ENCODE data around the gene BIVM. TPM values are rescaled to one million over a fixed set of nuclear protein-coding genes. Genes with fewer than 3 reads are reported as not detected.

BIVM gene
- total RNA-seq (2021) (12.5 and 17.5 TPM in 2 replicates), Bru-seq, nascent RNA (percentile 59 among the genes with signal in this experiment), BruChase-seq, experiment 1, labeled RNA remaining after a 2-hour chase (percentile 78 among the genes with signal in this experiment), BruChase-seq, experiment 2, labeled RNA remaining after a 6-hour chase (percentile 76 among the genes with signal in this experiment)
- long read RNA-seq, partial matches to known transcripts, result 0 of 12 reads
- long read RNA-seq, other reads (novel, unspliced or antisense), result 11 of 12 reads

GRCh38 chr13:102798581-102799425 is at the start of gene BIVM, which contains the start of gene POGLUT2:
Gene BIVM, plus strand, starts transcription at chr13:102799119. Its CDS starts 8,149 bp downstream, at chr13:102807268.
Gene POGLUT2, minus strand, starts transcription at chr13:102798976. Its CDS starts 306 bp downstream, at chr13:102798670.
- ChIA-PET POLR2A (ENCODE audit: unreplicated experiment) (no interaction called here), CTCF (no interaction called here)
- TF ChIP-seq EZH2 (IDR thresholded peaks at IDR 0.05; ENCODE audit: low read depth) (no peak), CTCF (conservative IDR thresholded peaks at IDR 0.05) (no peak)
- no TSS peak for BruUV-seq (replicated peaks)
- H3K9me3 ChIP-seq (ENCODE audit: insufficient read depth, low read depth), result no peaks in the 10 kb centered on the region
- H4K20me1 ChIP-seq (ENCODE audit: insufficient read depth), result no peaks in the 10 kb centered on the region
- H3K4me2 ChIP-seq, result peak within 1 kb of the TSS; percentile 93
- peak; percentile 88 for DNase-seq
- H3K4me3 ChIP-seq, result peak within 1 kb of the TSS; percentile 87
- H3K4me1 ChIP-seq (replicated peaks; ENCODE audit: insufficient read depth), result peaks cover 15% of the 10 kb centered on the region; the same call in 1 of the 2 replicates
- no peaks in the 10 kb centered on the region for H3K36me3 ChIP-seq (ENCODE audit: low read depth)
- H3F3A ChIP-seq (ENCODE audit: insufficient read depth, low read depth), result no peaks in the 10 kb centered on the region
- no peaks in the 10 kb centered on the region for H3K9me2 ChIP-seq (ENCODE audit: insufficient read depth)
- peaks cover 7% of the 10 kb centered on the region for H3K79me2 ChIP-seq (ENCODE audit: low read depth)
- H3K27ac ChIP-seq, result no peak within 1 kb of the TSS
- H3K27me3 ChIP-seq (ENCODE audit: insufficient read depth, low read depth), result no peaks in the 10 kb centered on the region
- H2AFZ ChIP-seq, result peak within 1 kb of the TSS; percentile 100
- intact Hi-C loops (cut with micrococcal nuclease; ENCODE audit: unreplicated experiment), result loop anchor here (1.0 kb wide), 1 partner anchor 203 kb away; the partner anchor contains the start of gene TPP2

GRCh38 chr13:102751886-102752285 is 47.0 kb upstream of the BIVM start:
- intact Hi-C loops (cut with micrococcal nuclease; ENCODE audit: unreplicated experiment), result no loop called here
- H3F3A ChIP-seq (ENCODE audit: insufficient read depth, low read depth), result no peaks in the 10 kb centered on the region
- no peak overlapping the region for H3K4me2 ChIP-seq
- DNase-seq, result no peak
- H3K36me3 ChIP-seq (ENCODE audit: low read depth), result no peaks in the 10 kb centered on the region
- no peaks in the 10 kb centered on the region for H4K20me1 ChIP-seq (ENCODE audit: insufficient read depth)
- H3K9me2 ChIP-seq (ENCODE audit: insufficient read depth), result no peaks in the 10 kb centered on the region
- no peaks in the 10 kb centered on the region for H3K4me1 ChIP-seq (replicated peaks; ENCODE audit: insufficient read depth)
- CTCF ChIA-PET, result interaction anchor here (0.7 kb wide), 1 partner anchor 807 kb away, joined by 3 read pairs; no protein-coding TSS in a partner anchor
- no peak overlapping the region for H2AFZ ChIP-seq
- POLR2A ChIA-PET (ENCODE audit: unreplicated experiment), result no interaction called here
- peaks cover 27% of the 10 kb centered on the region for H3K27me3 ChIP-seq (ENCODE audit: insufficient read depth, low read depth)
- TF ChIP-seq CTCF (conservative IDR thresholded peaks at IDR 0.05) (no peak), EZH2 (IDR thresholded peaks at IDR 0.05; ENCODE audit: low read depth) (no peak)
- BruUV-seq (replicated peaks), result no TSS peak
- H3K4me3 ChIP-seq, result no peak overlapping the region
- H3K9me3 ChIP-seq (ENCODE audit: insufficient read depth, low read depth), result 0 out of 2 replicates have a peak, but pooled peaks cover 7% of the 10 kb centered on the region
- H3K79me2 ChIP-seq (ENCODE audit: low read depth), result no peaks in the 10 kb centered on the region
- H3K27ac ChIP-seq, result no peak overlapping the region

- H3K4me3 ChIP-seq, result no peak overlapping the region
- H3K9me2 ChIP-seq (ENCODE audit: insufficient read depth), result no peaks in the 10 kb centered on the region
- ChIA-PET CTCF (no interaction called here), POLR2A (ENCODE audit: unreplicated experiment) (no interaction called here)
- no peaks in the 10 kb centered on the region for H4K20me1 ChIP-seq (ENCODE audit: insufficient read depth)
- H3F3A ChIP-seq (ENCODE audit: insufficient read depth, low read depth), result no peaks in the 10 kb centered on the region
- H3K4me2 ChIP-seq, result no peak overlapping the region
- H3K27me3 ChIP-seq (ENCODE audit: insufficient read depth, low read depth), result no peaks in the 10 kb centered on the region
- H3K9me3 ChIP-seq (ENCODE audit: insufficient read depth, low read depth), result no peaks in the 10 kb centered on the region
- intact Hi-C loops (cut with micrococcal nuclease; ENCODE audit: unreplicated experiment), result no loop called here
- H3K79me2 ChIP-seq (ENCODE audit: low read depth), result no peaks in the 10 kb centered on the region
- no peak overlapping the region for H3K27ac ChIP-seq
- BruUV-seq (replicated peaks), result no TSS peak
- no peak for DNase-seq
- no peaks in the 10 kb centered on the region for H3K36me3 ChIP-seq (ENCODE audit: low read depth)
- H3K4me1 ChIP-seq (replicated peaks; ENCODE audit: insufficient read depth), result no peaks in the 10 kb centered on the region
- no peak overlapping the region for H2AFZ ChIP-seq
- no peak for TF ChIP-seq EZH2 (IDR thresholded peaks at IDR 0.05; ENCODE audit: low read depth)
- TF ChIP-seq CTCF (conservative IDR thresholded peaks at IDR 0.05), result no peak
These were observed 41.9 kb upstream of the BIVM start for GRCh38 chr13:102757006-102757405.
